ENCODE data around the gene SYNE1. TPM values are rescaled to one million over a fixed set of nuclear protein-coding genes. Genes with fewer than 3 reads are reported as not detected.

Gene SYNE1
- total and polyA plus RNA-seq, 10 of the 15 experiments (the other 5 are each of a cell fraction or from before 2014, with no cell fraction given): 2.3 to 28.7 (median 14.1) TPM

GRCh38 chr6:152170702-152171667, 466.2 kb downstream of the SYNE1 start (continued):
- TF ChIP-seq CREM (IDR thresholded peaks at IDR 0.05; ENCODE audit: low read depth) (peak; percentile 78), IKZF2 (IDR thresholded peaks at IDR 0.05) (peak; percentile 85 to 93), DPF2 (IDR thresholded peaks at IDR 0.05) (peak; percentile 95), MTA2 (IDR thresholded peaks at IDR 0.05; ENCODE audit: low read depth) (peak; percentile 100), MLLT1 (IDR thresholded peaks at IDR 0.05) (peak; percentile 97), NR2F1 (conservative IDR thresholded peaks at IDR 0.05) (peak; percentile 83), BMI1 (IDR thresholded peaks at IDR 0.05; ENCODE audit: borderline replicate concordance) (peak; percentile 86), TARDBP (IDR thresholded peaks at IDR 0.05; ENCODE audit: borderline replicate concordance) (no peak), SMC3 (IDR thresholded peaks at IDR 0.05; ENCODE audit: borderline replicate concordance, low read length) (no peak), ZBTB33 (IDR thresholded peaks at IDR 0.05) (peak; percentile 8; the same call in 1 of the 2 replicates), FOXK2 (IDR thresholded peaks at IDR 0.05) (no peak), JUND (IDR thresholded peaks at IDR 0.05; ENCODE audit: low read depth, low read length) (peak; percentile 94), CBFB (IDR thresholded peaks at IDR 0.05; ENCODE audit: low read depth) (peak; percentile 89), SKIL (IDR thresholded peaks at IDR 0.05; ENCODE audit: low read depth, poor library complexity, severe bottlenecking) (peak; percentile 99), PML (IDR thresholded peaks at IDR 0.05; ENCODE audit: low read length) (0 out of 2 replicates have a peak, but pooled peaks have one; percentile 47), MXI1 (IDR thresholded peaks at IDR 0.05; ENCODE audit: low read depth, low read length) (no peak), EED (IDR thresholded peaks at IDR 0.05; ENCODE audit: low read depth) (peak; percentile 82)
